HepG2 (cell line): Measurements from ENCODE around the gene PDLIM4.

Source experiments
- ELF4 ChIP-seq: sonication (generic); formaldehyde crosslinking; IDR thresholded peaks from 2 replicates; pipeline ENCODE4 v1.5.0; 2020; ENCODE audit warnings: missing genetic modification reagents, mild to moderate bottlenecking, moderate library complexity, borderline replicate concordance
- ERF ChIP-seq: IDR thresholded peaks from 2 replicates; pipeline ENCODE4 v1.6.1; 2018; ENCODE audit warnings: missing biosample characterization, missing genetic modification reagents
- EZH2 ChIP-seq: conservative IDR thresholded peaks from 2 replicates; pipeline ENCODE4 v1.6.1; 2012; ENCODE audit warnings: mild to moderate bottlenecking, low read depth, low read length, moderate library complexity
- HNF4G ChIP-seq, 2 experiments: sonication (generic) in 1 of 2; formaldehyde crosslinking in 1 of 2; IDR thresholded peaks; 2 replicates each; pipeline versions ENCODE4 v1.4.0 to v1.6.1; 2011 to 2020; ENCODE audit warnings: borderline replicate concordance in 2 of 2, low read depth in 2 of 2, mild to moderate bottlenecking in 2 of 2, low read length in 1 of 2, missing genetic modification reagents in 1 of 2, moderate library complexity in 1 of 2
- IRF2 ChIP-seq: IDR thresholded peaks from 2 replicates; pipeline ENCODE4 v1.6.1; 2018; ENCODE audit warnings: missing genetic modification reagents, missing compliant biosample characterization
- JUNB ChIP-seq: sonication (generic); formaldehyde crosslinking; IDR thresholded peaks from 2 replicates; pipeline ENCODE4 v1.8.0; 2022; ENCODE audit warnings: missing genetic modification reagents, mild to moderate bottlenecking, borderline replicate concordance
- PAF1 ChIP-seq: IDR thresholded peaks from 2 replicates; pipeline ENCODE4 v1.6.1; 2016; ENCODE audit warnings: missing genetic modification reagents, missing compliant biosample characterization
- RAD21 ChIP-seq: fragments of 450-650 bp; formaldehyde crosslinking; IDR thresholded peaks from 2 replicates; pipeline ENCODE4 v1.5.0; 2020; ENCODE audit warnings: mild to moderate bottlenecking
- TBP ChIP-seq: sonication (generic); formaldehyde crosslinking; IDR thresholded peaks from 2 replicates; pipeline ENCODE4 v1.5.0; 2020; ENCODE audit warnings: missing genetic modification reagents
- ZNF776 ChIP-seq: sonication (generic); formaldehyde crosslinking; IDR thresholded peaks from 2 replicates; pipeline ENCODE4 v1.4.0; 2020; ENCODE audit warnings: mild to moderate bottlenecking, missing genetic modification reagents
- TF ChIP-seq, protein P1 (sequence below), 2 experiments: fragments of 450-650 bp in 1 of 2; sonication (generic) in 1 of 2; formaldehyde crosslinking in 1 of 2; IDR thresholded peaks; 2 replicates each; pipeline versions ENCODE4 v1.6.1 to v1.8.0; 2016 to 2022; ENCODE audit warnings: antibody characterized with exemption in 1 of 2, mild to moderate bottlenecking in 1 of 2, missing genetic modification reagents in 1 of 2
- TF ChIP-seq, protein P2 (sequence below): sonication (generic); formaldehyde crosslinking; IDR thresholded peaks from 2 replicates; pipeline ENCODE4 v1.4.0; 2020; ENCODE audit warnings: missing genetic modification reagents
- TF ChIP-seq, protein P3 (sequence below): sonication (generic); formaldehyde crosslinking; IDR thresholded peaks from 2 replicates; pipeline ENCODE4 v1.5.0; 2020; ENCODE audit warnings: mild to moderate bottlenecking, missing genetic modification reagents, moderate library complexity
- TF ChIP-seq, protein P4 (sequence below): sonication (generic); formaldehyde crosslinking; IDR thresholded peaks from 2 replicates; pipeline ENCODE4 v1.4.0; 2020; ENCODE audit warnings: missing genetic modification reagents, mild to moderate bottlenecking, borderline replicate concordance

DNA sequence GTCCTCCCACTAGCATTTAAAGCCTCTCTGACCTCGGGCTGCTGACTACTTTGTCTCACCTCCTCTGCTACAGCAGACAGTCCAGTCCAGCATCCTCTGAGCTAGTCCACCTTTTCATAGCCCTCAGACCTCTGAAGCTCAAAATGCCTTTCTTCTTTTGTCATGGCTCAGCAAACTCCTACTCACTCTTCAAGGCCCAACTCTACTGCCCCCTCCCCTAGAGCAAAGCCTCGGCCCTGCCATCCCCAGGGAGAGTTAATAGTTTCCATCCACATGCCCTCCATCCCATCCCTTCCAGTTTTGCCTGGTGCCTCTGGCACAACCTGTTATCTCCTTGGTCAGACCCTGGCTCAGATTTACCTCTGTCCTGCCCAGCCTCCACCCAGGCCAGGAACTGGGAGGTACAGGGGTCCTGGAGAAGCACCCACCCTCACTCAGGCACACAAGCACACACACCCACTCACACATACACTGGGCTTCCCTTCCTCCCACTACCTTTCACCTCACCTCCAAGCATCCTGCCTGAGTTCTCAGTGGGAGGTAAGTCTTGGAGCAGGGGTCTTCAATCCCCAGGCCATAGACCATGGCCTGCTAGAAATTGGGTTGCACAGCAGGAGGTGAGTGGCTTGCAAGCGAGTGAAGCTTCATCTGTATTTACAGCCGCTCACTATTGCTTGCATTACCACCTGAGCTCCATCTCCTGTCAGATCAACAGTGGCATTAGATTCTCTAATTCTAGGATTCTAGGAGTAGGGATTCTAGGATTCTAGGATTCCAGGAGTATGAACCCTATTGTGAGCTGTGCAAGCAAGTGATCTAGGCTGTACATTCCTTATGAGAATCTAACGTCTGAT, 18.1 kb downstream of the PDLIM4 start:
- no peak for TF ChIP-seq JUNB (CRISPR knock-in tag)
- TF ChIP-seq ZNF776 (CRISPR knock-in tag): no peak
- TF ChIP-seq PAF1 (CRISPR knock-in tag): no peak
- TF ChIP-seq ELF4 (CRISPR knock-in tag): no peak
- TF ChIP-seq RAD21 (CRISPR knock-in tag): no peak
- no peak for TF ChIP-seq EZH2
- TF ChIP-seq, protein P1, sequence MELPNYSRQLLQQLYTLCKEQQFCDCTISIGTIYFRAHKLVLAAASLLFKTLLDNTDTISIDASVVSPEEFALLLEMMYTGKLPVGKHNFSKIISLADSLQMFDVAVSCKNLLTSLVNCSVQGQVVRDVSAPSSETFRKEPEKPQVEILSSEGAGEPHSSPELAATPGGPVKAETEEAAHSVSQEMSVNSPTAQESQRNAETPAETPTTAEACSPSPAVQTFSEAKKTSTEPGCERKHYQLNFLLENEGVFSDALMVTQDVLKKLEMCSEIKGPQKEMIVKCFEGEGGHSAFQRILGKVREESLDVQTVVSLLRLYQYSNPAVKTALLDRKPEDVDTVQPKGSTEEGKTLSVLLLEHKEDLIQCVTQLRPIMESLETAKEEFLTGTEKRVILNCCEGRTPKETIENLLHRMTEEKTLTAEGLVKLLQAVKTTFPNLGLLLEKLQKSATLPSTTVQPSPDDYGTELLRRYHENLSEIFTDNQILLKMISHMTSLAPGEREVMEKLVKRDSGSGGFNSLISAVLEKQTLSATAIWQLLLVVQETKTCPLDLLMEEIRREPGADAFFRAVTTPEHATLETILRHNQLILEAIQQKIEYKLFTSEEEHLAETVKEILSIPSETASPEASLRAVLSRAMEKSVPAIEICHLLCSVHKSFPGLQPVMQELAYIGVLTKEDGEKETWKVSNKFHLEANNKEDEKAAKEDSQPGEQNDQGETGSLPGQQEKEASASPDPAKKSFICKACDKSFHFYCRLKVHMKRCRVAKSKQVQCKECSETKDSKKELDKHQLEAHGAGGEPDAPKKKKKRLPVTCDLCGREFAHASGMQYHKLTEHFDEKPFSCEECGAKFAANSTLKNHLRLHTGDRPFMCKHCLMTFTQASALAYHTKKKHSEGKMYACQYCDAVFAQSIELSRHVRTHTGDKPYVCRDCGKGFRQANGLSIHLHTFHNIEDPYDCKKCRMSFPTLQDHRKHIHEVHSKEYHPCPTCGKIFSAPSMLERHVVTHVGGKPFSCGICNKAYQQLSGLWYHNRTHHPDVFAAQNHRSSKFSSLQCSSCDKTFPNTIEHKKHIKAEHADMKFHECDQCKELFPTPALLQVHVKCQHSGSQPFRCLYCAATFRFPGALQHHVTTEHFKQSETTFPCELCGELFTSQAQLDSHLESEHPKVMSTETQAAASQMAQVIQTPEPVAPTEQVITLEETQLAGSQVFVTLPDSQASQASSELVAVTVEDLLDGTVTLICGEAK (IDR thresholded peaks at IDR 0.05): no peak
- TF ChIP-seq, protein P1 (CRISPR knock-in tag; IDR thresholded peaks at IDR 0.05): no peak
- TF ChIP-seq, protein P2, sequence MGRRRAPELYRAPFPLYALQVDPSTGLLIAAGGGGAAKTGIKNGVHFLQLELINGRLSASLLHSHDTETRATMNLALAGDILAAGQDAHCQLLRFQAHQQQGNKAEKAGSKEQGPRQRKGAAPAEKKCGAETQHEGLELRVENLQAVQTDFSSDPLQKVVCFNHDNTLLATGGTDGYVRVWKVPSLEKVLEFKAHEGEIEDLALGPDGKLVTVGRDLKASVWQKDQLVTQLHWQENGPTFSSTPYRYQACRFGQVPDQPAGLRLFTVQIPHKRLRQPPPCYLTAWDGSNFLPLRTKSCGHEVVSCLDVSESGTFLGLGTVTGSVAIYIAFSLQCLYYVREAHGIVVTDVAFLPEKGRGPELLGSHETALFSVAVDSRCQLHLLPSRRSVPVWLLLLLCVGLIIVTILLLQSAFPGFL: no peak
- no peak for TF ChIP-seq IRF2 (CRISPR knock-in tag)
- no peak for TF ChIP-seq TBP (CRISPR knock-in tag)
- TF ChIP-seq, protein P3, sequence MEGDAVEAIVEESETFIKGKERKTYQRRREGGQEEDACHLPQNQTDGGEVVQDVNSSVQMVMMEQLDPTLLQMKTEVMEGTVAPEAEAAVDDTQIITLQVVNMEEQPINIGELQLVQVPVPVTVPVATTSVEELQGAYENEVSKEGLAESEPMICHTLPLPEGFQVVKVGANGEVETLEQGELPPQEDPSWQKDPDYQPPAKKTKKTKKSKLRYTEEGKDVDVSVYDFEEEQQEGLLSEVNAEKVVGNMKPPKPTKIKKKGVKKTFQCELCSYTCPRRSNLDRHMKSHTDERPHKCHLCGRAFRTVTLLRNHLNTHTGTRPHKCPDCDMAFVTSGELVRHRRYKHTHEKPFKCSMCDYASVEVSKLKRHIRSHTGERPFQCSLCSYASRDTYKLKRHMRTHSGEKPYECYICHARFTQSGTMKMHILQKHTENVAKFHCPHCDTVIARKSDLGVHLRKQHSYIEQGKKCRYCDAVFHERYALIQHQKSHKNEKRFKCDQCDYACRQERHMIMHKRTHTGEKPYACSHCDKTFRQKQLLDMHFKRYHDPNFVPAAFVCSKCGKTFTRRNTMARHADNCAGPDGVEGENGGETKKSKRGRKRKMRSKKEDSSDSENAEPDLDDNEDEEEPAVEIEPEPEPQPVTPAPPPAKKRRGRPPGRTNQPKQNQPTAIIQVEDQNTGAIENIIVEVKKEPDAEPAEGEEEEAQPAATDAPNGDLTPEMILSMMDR (CRISPR knock-in tag): no peak
- TF ChIP-seq, protein P4, sequence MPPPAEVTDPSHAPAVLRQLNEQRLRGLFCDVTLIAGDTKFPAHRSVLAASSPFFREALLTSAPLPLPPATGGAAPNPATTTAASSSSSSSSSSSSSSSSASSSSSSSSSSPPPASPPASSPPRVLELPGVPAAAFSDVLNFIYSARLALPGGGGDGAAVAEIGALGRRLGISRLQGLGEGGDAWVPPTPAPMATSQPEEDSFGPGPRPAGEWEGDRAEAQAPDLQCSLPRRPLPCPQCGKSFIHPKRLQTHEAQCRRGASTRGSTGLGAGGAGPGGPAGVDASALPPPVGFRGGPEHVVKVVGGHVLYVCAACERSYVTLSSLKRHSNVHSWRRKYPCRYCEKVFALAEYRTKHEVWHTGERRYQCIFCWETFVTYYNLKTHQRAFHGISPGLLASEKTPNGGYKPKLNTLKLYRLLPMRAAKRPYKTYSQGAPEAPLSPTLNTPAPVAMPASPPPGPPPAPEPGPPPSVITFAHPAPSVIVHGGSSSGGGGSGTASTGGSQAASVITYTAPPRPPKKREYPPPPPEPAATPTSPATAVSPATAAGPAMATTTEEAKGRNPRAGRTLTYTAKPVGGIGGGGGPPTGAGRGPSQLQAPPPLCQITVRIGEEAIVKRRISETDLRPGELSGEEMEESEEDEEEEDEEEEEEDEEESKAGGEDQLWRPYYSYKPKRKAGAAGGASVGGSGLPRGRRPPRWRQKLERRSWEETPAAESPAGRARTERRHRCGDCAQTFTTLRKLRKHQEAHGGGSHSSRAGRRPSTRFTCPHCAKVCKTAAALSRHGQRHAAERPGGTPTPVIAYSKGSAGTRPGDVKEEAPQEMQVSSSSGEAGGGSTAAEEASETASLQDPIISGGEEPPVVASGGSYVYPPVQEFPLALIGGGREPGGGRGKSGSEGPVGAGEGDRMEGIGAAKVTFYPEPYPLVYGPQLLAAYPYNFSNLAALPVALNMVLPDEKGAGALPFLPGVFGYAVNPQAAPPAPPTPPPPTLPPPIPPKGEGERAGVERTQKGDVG: no peak
- no peak for TF ChIP-seq HNF4G (IDR thresholded peaks at IDR 0.05; ENCODE audit: borderline replicate concordance, low read depth, low read length)
- no peak for TF ChIP-seq HNF4G (CRISPR knock-in tag; IDR thresholded peaks at IDR 0.05; ENCODE audit: borderline replicate concordance, low read depth)
- no peak for TF ChIP-seq ERF (CRISPR knock-in tag)
